Ishikawa (cell line): ENCODE results near the gene TMEM245.

Experiments used
- EP300 ChIP-seq: IDR thresholded peaks from 2 replicates; pipeline ENCODE4 v1.6.1; 2012; ENCODE audit warnings: borderline replicate concordance
- TCF12 ChIP-seq: IDR thresholded peaks from 2 replicates; pipeline ENCODE4 v1.6.1; 2012; ENCODE audit warnings: low read depth
- YY1 ChIP-seq: IDR thresholded peaks from 2 replicates; pipeline ENCODE4 v1.6.1; 2012; ENCODE audit warnings: low read depth

GRCh38 chr9:109145051-109145450 is 25.3 kb upstream of the TMEM245 start:
- TF ChIP-seq TCF12, result no peak
- no peak for TF ChIP-seq EP300
- no peak for TF ChIP-seq YY1
